Endothelial cell of umbilical vein (primary cell): ENCODE measurements around the gene SNX33. TPM values are rescaled to one million over a fixed set of nuclear protein-coding genes. Genes with fewer than 3 reads are reported as not detected.
A peak's percentile ranks its signal among the peaks of the same experiment; 100 is the strongest.
"Not testable (repeated sequence)": the region's sequence is repeated elsewhere in the genome, so short reads cannot be mapped to it uniquely, and the experiment has no call there.

Source experiments
- BruUV-seq: library from RNA; stranded (reverse); fragments of 400-500 nt; replicated peaks from 2 replicates; lab custom pipeline; 2021; lab: Mats Ljungman, UMichigan
- CTCF ChIA-PET: fragments of 300-600, 350-600 bp; sonication (Branson Sonifier 250); formaldehyde crosslinking; loops from one replicate; lab custom pipeline; 2021; ENCODE audit warnings: antibody characterized with exemption, inconsistent platforms; lab: Charles Lee
- POLR2A ChIA-PET: fragments of 300-600, 350-600 bp; sonication (Branson Sonifier 250); formaldehyde crosslinking; loops from one replicate; lab custom pipeline; 2021; ENCODE audit warnings: antibody characterized with exemption, inconsistent platforms; lab: Charles Lee
- DNase-seq: peaks from one replicate; pipeline ENCODE4 v3.0.0-alpha.2; 2011; ENCODE audit warnings: low read depth, low spot score
- FAIRE-seq: peaks from 2 replicates; lab custom pipeline; 2011; peaks lifted over from hg19 to GRCh38; lab: Jason Lieb, UNC
- H2AFZ ChIP-seq: 2 replicates; pipeline ENCODE4 v1.6.0; 2012; ENCODE audit warnings: low read depth, low read length, control low read depth, inconsistent platforms
- H3K27ac ChIP-seq: 2 replicates; pipeline ENCODE4 v1.5.1; 2011; ENCODE audit warnings: low read depth, mild to moderate bottlenecking, control low read depth, low read length, moderate library complexity; ENCODE audit not compliant: insufficient read depth
- H3K27me3 ChIP-seq, 2 experiments: 2 replicates each; pipeline versions ENCODE4 v1.6.0 to v1.6.1; 2011; ENCODE audit warnings: low read length in 2 of 2, mixed read lengths in 1 of 2; ENCODE audit not compliant: control insufficient read depth in 2 of 2, insufficient read depth in 2 of 2
- H3K36me3 ChIP-seq, 2 experiments: 2 replicates in 1 of 2; 3 replicates in 1 of 2; pipeline ENCODE4 v1.5.1; 2011; ENCODE audit warnings: low read length in 2 of 2, mild to moderate bottlenecking in 1 of 2, moderate library complexity in 1 of 2; ENCODE audit not compliant: control insufficient read depth in 2 of 2, insufficient read depth in 2 of 2; ENCODE audit errors: extremely low read depth in 1 of 2
- H3K4me1 ChIP-seq: 3 replicates; pipeline ENCODE4 v1.5.1; 2011; ENCODE audit warnings: mild to moderate bottlenecking, low read length; ENCODE audit not compliant: control insufficient read depth, insufficient read depth; ENCODE audit errors: extremely low read depth
- H3K4me2 ChIP-seq: 2 replicates; pipeline ENCODE4 v1.6.1; 2011; ENCODE audit warnings: low read length, control low read depth, mixed read lengths; ENCODE audit not compliant: insufficient read depth
- H3K4me3 ChIP-seq, 3 experiments: fragments of 200-600 bp in 1 of 3; sonication (generic), shearing (Covaris generic) in 1 of 3; replicated peaks in 1 of 3; 2 replicates each; pipeline ENCODE4 v1.5.1; 2011 to 2016; ENCODE audit warnings: control low read depth in 3 of 3, low read length in 3 of 3, mild to moderate bottlenecking in 2 of 3, inconsistent platforms in 1 of 3, low read depth in 1 of 3, moderate library complexity in 1 of 3; ENCODE audit not compliant: insufficient read depth in 1 of 3
- H3K79me2 ChIP-seq: 2 replicates; pipeline ENCODE4 v1.6.0; 2012; ENCODE audit warnings: low read length, inconsistent platforms; ENCODE audit not compliant: control insufficient read depth, insufficient read depth
- H3K9ac ChIP-seq: replicated peaks from 2 replicates; pipeline ENCODE3; 2011; ENCODE audit warnings: low read length, control low read depth; ENCODE audit not compliant: insufficient read depth; ENCODE audit errors: extremely low read depth
- H3K9me1 ChIP-seq: replicated peaks from 3 replicates; pipeline ENCODE4 v1.6.0; 2011; ENCODE audit warnings: mild to moderate bottlenecking, low read length; ENCODE audit not compliant: control insufficient read depth, insufficient read depth; ENCODE audit errors: extremely low read depth
- H3K9me3 ChIP-seq: replicated peaks from 2 replicates; pipeline ENCODE4 v1.5.1; 2012; ENCODE audit warnings: low read length, inconsistent platforms; ENCODE audit not compliant: control insufficient read depth, insufficient read depth
- H4K20me1 ChIP-seq: replicated peaks from 2 replicates; pipeline ENCODE3; 2011; ENCODE audit warnings: mild to moderate bottlenecking, low read length; ENCODE audit not compliant: control insufficient read depth, insufficient read depth; ENCODE audit errors: extremely low read depth
- CTCF ChIP-seq, 2 donors: IDR thresholded peaks; 1 replicate in 1 of 2; 2 replicates in 1 of 2; pipeline ENCODE4 v1.5.1; 2011; ENCODE audit warnings: low read length in 2 of 2, mild to moderate bottlenecking in 2 of 2, moderate library complexity in 2 of 2, control low read depth in 1 of 2, inconsistent platforms in 1 of 2, low read depth in 1 of 2; ENCODE audit not compliant: insufficient read depth in 1 of 2; ENCODE audit errors: extremely low read depth in 1 of 2
- FOS ChIP-seq: IDR thresholded peaks from 2 replicates; pipeline ENCODE4 v1.6.1; 2011; ENCODE audit warnings: mild to moderate bottlenecking, low read length, moderate library complexity, borderline replicate concordance; ENCODE audit not compliant: insufficient read depth
- JUN ChIP-seq: IDR thresholded peaks from 2 replicates; pipeline ENCODE4 v1.6.1; 2011; ENCODE audit warnings: borderline replicate concordance, low read depth; ENCODE audit not compliant: insufficient read length, insufficient read depth
- MAX ChIP-seq: IDR thresholded peaks from 2 replicates; pipeline ENCODE4 v1.6.1; 2011; ENCODE audit not compliant: insufficient read depth, insufficient read length
- MYC ChIP-seq: IDR thresholded peaks from one replicate; pipeline ENCODE4 v1.6.1; 2011; ENCODE audit warnings: mild to moderate bottlenecking, low read depth, low read length
- POLR2A ChIP-seq: IDR thresholded peaks from 2 replicates; pipeline ENCODE4 v1.6.1; 2012; ENCODE audit warnings: low read depth, mild to moderate bottlenecking, control low read depth, low read length
- POLR2AphosphoS5 ChIP-seq: IDR thresholded peaks from 2 replicates; pipeline ENCODE4 v1.6.1; 2012; ENCODE audit warnings: low read depth, mild to moderate bottlenecking, control low read depth, low read length, moderate library complexity; ENCODE audit not compliant: insufficient read depth
- dilution Hi-C: fragments of 300-500 bp; cut with MboI; formaldehyde crosslinking; loops from one replicate; pipeline ENCODE4 v1.15.0; 2019; ENCODE audit warnings: low sequenced_read_pairs; ENCODE audit not compliant: extremely low pct_ligation_motif_present
- intact Hi-C: fragments of 100-400 bp; cut with micrococcal nuclease; formaldehyde crosslinking; loops from one replicate; pipeline ENCODE4 v1.10.0; 2022
- polyA plus RNA-seq, 4 experiments: library from polyadenylated mRNA; depleted of rRNA in 3 of 4; stranded (reverse) in 3 of 4; unstranded in 1 of 4; fragments of >200 nt; gene quantifications; 2 replicates each; pipeline versions ENCODE4 v1.2.1 to v1.2.3, GENCODE V29; 2011 to 2012; ENCODE audit warnings: missing spikeins in 1 of 4
- total RNA-seq: library from RNA; stranded (reverse); gene quantifications from 2 replicates; pipeline ENCODE4 v1.2.3, GENCODE V29; 2021

SNX33 gene
- total and polyA plus RNA-seq, 2 donors (not counting 3 experiments of a cell fraction or from before 2014, with no cell fraction given), result 7.9 to 12.6 TPM

- H3K9me3 ChIP-seq, dilution Hi-C loops, H3K36me3 ChIP-seq, H3K4me2 ChIP-seq, DNase-seq, BruUV-seq, H3K4me3 ChIP-seq, POLR2A ChIA-PET, H3K27ac ChIP-seq, H3K9me1 ChIP-seq, H2AFZ ChIP-seq, H3K79me2 ChIP-seq, H4K20me1 ChIP-seq, H3K9ac ChIP-seq, FAIRE-seq: not testable (repeated sequence)
- H3K4me1 ChIP-seq, result peaks cover 16% of the 10 kb centered on the region
- intact Hi-C loops, result loop anchor here (5.0 kb wide), 1 partner anchor 229 kb away; no protein-coding TSS in a partner anchor
- CTCF ChIA-PET, result interaction anchor here (1.5 to 2.3 kb wide), 5 partner anchors 40 to 228 kb away, joined by 4 to 15 read pairs (median 6); no protein-coding TSS in a partner anchor
- peaks cover 39 to 45% of the 10 kb centered on the region in 2 experiments for H3K27me3 ChIP-seq
These were observed 45.3 kb downstream of the SNX33 start for GRCh38 chr15:75693028-75693427.

- peaks cover 42 to 44% of the 10 kb centered on the region in 2 experiments for H3K27me3 ChIP-seq
- H3K27ac ChIP-seq, result no peak overlapping the region
- peak overlapping the region; percentile 6 for H3K4me2 ChIP-seq
- H3K79me2 ChIP-seq, result no peaks in the 10 kb centered on the region
- no peaks in the 10 kb centered on the region for H3K9me3 ChIP-seq
- dilution Hi-C loops (no loop called here), intact Hi-C loops (loop anchor here (2.0 to 5.0 kb wide), 3 partner anchors 39 to 229 kb away; no protein-coding TSS in a partner anchor)
- TF ChIP-seq MYC, result peak; percentile 89
- TF ChIP-seq FOS, result no peak
- no peak for TF ChIP-seq CTCF (IDR thresholded peaks at IDR 0.05; ENCODE audit: extremely low read depth in 1 of 2, insufficient read depth in 1 of 2, low read depth in 1 of 2, low read length in 2 of 2)
- TF ChIP-seq MAX, result peak; percentile 68
- TF ChIP-seq POLR2A, result peak; percentile 30
- TF ChIP-seq POLR2AphosphoS5, result peak; percentile 95
- TF ChIP-seq JUN, result peak; percentile 18
- H3K4me3 ChIP-seq, result no peak overlapping the region
- H4K20me1 ChIP-seq, result no peaks in the 10 kb centered on the region
- CTCF ChIA-PET, result interaction anchor here (1.1 to 2.3 kb wide), 7 partner anchors 30 to 228 kb away, joined by 4 to 15 read pairs (median 5); a partner anchor contains a TSS
- no peaks in the 10 kb centered on the region for H3K36me3 ChIP-seq
- H3K9ac ChIP-seq, result no peak overlapping the region
- peaks cover 16% of the 10 kb centered on the region for H3K4me1 ChIP-seq
- POLR2A ChIA-PET, result no interaction called here
- DNase-seq (peak; percentile 84), FAIRE-seq (peak; percentile 99)
- BruUV-seq, result no TSS peak
- H2AFZ ChIP-seq, result no peak overlapping the region
- no peaks in the 10 kb centered on the region for H3K9me1 ChIP-seq
These were observed 46.0 kb downstream of the SNX33 start for GRCh38 chr15:75693501-75694240.
